GM21423 (cell line): ENCODE data around the gene LRR1.
"Not testable (repeated sequence)": the region's sequence is repeated elsewhere in the genome, so short reads cannot be mapped to it uniquely, and the experiment has no call there.

ENCODE experiments used
- ATAC-seq: cut with Tn5 transposase; IDR thresholded peaks from one replicate; pipeline ENCODE4 v1.9.1; 2021; ENCODE audit warnings: mild to moderate bottlenecking, moderate library complexity; ENCODE audit not compliant: unreplicated experiment

LRR1 gene

GRCh38 chr14:49623941-49624839 lies 25.4 kb downstream of the LRR1 start:
- ATAC-seq: no peak

GRCh38 chr14:49633640-49634546 lies 35.2 kb downstream of the LRR1 start:
- ATAC-seq: peak; percentile 81

DNA sequence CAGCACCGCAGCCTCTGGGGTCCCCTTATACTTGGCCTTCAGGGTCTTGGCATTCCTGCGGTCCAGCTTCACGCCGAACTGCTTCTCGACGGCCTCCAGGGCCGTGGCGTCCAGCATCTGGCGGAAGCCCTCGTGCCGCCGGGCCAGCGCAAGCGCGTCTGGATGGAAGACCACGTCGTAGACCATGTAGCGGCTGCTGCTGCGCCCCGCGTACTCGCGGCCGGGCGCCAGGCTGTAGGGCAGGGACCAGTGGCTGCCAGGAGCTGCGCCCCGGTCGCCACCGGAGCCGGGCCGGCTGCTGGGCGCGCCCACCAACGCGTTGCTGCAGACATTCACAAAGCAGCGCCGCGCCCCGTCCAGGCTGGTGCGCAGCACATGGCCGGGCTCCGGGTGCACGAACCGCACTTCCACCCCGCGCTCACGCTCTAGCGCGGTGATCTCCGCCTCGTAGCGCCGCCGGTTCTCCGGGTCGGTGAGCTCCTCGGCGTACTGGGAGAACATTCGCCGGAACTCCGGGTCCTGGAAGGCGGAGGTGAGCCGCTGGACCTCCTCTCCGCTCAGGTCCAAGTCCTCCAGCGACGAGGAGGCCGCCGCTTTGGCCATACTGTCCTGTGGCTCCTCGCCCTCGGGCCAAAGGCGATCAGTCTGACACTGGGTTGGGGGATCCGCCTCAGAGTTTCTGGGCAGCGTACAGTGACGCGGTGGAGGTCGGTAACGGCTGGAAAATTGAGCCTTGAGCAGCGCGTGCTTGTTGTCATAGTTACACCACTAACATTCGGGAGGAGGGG lies 36.0 kb downstream of the LRR1 start, which contains the start of gene DNAAF2:
TSS of gene DNAAF2 (minus strand) at position 698 of the 788 bp plus-strand sequence. CDS start at position 603, 95 bp downstream.
- peak; percentile 29 for ATAC-seq

GRCh38 chr14:49636866-49637265 lies 38.1 kb downstream of the LRR1 start:
- ATAC-seq: no peak

DNA sequence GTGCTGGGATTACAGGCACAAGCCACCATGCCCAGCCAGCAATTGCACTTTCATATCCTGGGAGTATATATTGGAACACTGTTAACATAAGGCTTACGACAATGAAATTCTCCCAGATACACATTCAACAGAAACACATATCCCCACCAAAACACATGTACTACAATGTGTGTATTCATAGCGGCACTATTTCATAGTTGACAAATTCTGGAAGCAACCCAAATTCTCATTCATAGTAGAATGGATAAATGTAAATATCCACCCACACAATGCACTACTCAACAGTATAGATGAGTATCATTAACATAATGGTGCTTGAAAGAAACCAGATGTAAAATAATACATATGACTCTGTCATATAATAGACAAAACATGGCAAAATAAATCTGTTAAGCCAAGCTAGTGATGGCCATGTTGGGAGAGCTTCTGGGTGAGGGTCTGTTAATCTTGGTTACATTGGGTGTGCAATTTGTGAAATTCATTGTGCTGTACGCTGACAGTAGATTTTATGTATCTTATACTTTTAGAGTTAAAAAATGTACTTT lies 38.9 kb downstream of the LRR1 start:
- no peak for ATAC-seq

GRCh38 chr14:49640540-49641417 lies 42.0 kb downstream of the LRR1 start:
- no peak for ATAC-seq

DNA sequence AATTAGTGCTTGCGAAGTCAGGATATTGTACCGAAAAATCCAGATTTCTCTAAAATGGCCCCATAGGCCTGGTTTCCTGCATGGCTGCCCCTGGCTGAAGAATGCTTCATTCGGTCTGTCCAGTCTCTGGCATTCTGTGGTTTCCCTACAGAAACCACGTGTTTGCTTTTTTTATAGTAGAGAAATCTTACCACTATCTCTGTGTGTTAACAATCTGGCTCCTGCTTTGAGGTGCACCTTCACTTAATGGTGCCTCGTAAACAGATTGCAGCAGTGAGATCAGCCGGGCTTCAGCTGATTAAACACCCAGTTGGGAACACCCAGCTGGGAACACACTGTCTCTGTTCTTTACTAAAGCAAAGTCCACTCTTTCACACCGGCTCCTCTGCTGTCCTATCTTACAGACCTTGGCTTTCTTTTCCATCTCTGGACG lies 43.0 kb downstream of the LRR1 start:
- no peak for ATAC-seq

GRCh38 chr14:49642163-49642562 lies 43.4 kb downstream of the LRR1 start:
- no peak for ATAC-seq

DNA sequence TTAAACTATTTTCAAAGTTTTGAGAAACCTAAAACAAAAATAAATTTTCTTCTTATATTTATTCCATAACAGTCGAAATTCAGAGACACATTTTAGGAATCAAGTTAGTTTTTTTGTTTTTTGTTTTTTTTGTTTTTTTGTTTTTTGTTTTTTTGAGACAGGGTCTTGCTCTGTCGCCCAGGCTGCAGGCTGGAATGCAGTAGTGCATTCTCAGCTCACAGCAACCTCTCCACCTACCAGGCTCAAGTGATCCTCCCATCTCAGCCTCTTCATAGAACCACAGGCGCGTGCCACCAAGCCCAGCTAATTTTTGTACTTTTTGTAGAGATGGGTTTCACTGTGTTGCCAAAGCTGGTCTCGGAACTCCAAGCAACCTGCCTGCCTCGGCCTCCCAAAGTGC lies 54.8 kb downstream of the LRR1 start:
- ATAC-seq: no peak

DNA sequence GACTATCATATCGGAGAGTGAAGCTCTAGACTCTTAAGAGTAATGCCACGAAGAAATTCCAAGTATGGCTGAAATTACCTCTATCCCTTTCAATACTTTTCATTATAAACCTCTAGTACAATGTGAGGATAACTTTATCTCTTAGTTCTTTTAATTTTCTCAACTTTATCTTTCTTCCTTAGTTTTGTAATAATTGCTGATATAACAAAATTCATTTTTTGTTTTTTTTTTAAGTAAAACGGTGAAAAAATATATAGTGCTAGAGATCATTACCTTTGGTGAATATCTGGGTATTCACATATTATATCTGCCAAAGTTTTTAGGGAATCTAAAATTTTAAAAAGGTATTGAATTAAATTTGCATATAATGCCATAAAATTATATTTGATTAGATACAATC lies 55.8 kb downstream of the LRR1 start:
- ATAC-seq: no peak

- not testable (repeated sequence) for ATAC-seq
These were observed 58.8 kb downstream of the LRR1 start for GRCh38 chr14:49657500-49657899.

- ATAC-seq: no peak
These were observed 61.1 kb downstream of the LRR1 start for GRCh38 chr14:49659526-49660455.
